HG03097 (cell line): ENCODE measurements around the gene CLCN2.

Experiments used
- ATAC-seq: cut with Tn5 transposase; IDR thresholded peaks from one replicate; pipeline ENCODE4 v1.9.1; 2021; ENCODE audit not compliant: unreplicated experiment, low FRiP score

Gene CLCN2

GRCh38 chr3:184300378-184300720 lies 61.1 kb downstream of the CLCN2 start:
- ATAC-seq = no peak

GRCh38 chr3:184299488-184300377 lies 61.7 kb downstream of the CLCN2 start:
- ATAC-seq = no peak

- ATAC-seq = peak; percentile 91
Measured at GRCh38 chr3:184298759-184299487, 62.5 kb downstream of the CLCN2 start, which contains the start of gene PSMD2. Gene PSMD2 (plus strand): TSS chr3:184299241. CDS start chr3:184299267, 26 bp downstream.

GRCh38 chr3:184296616-184297015 lies 64.8 kb downstream of the CLCN2 start:
- ATAC-seq = no peak
